ENCODE measurements around the gene SAP30BP.

SAP30BP gene

GRCh38 chr17:75722542-75723095 is 55.5 kb downstream of the SAP30BP start:
- no peak for DNase-seq

GRCh38 chr17:75723171-75723930 is 56.2 kb downstream of the SAP30BP start:
- no peak for DNase-seq

- DNase-seq, result no peak
Measured at GRCh38 chr17:75724016-75725003, 57.2 kb downstream of the SAP30BP start.

- DNase-seq, result no peak
Measured at GRCh38 chr17:75725504-75725903, 58.4 kb downstream of the SAP30BP start.

- no peak for DNase-seq
Measured at GRCh38 chr17:75727391-75727790, 60.3 kb downstream of the SAP30BP start.

GRCh38 chr17:75729351-75729750 is 62.2 kb downstream of the SAP30BP start:
- no peak for DNase-seq

GRCh38 chr17:75730065-75730464 is 62.9 kb downstream of the SAP30BP start:
- DNase-seq, result no peak

- DNase-seq, result no peak
Measured at GRCh38 chr17:75731086-75731715, 64.1 kb downstream of the SAP30BP start.

GRCh38 chr17:75731716-75732498 is 64.8 kb downstream of the SAP30BP start:
- no peak for DNase-seq

- no peak for DNase-seq
Measured at GRCh38 chr17:75733471-75733870, 66.3 kb downstream of the SAP30BP start.

GRCh38 chr17:75734674-75735294 is 67.6 kb downstream of the SAP30BP start:
- DNase-seq, result no peak

- no peak for DNase-seq
Measured at GRCh38 chr17:75736173-75736835, 69.2 kb downstream of the SAP30BP start.

- no peak for DNase-seq
Measured at GRCh38 chr17:75737133-75737962, 70.2 kb downstream of the SAP30BP start.

GRCh38 chr17:75738218-75738802 is 71.2 kb downstream of the SAP30BP start:
- peak; percentile 62 for DNase-seq

GRCh38 chr17:75739174-75739573 is 72.0 kb downstream of the SAP30BP start:
- DNase-seq, result no peak

- DNase-seq, result no peak
Measured at GRCh38 chr17:75739801-75740200, 72.7 kb downstream of the SAP30BP start.

GRCh38 chr17:75740215-75740614 is 73.1 kb downstream of the SAP30BP start:
- DNase-seq, result no peak

- DNase-seq, result no peak
Measured at GRCh38 chr17:75740631-75741077, 73.5 kb downstream of the SAP30BP start.

- no peak for DNase-seq
Measured at GRCh38 chr17:75742337-75742736, 75.2 kb downstream of the SAP30BP start.

Measured in stimulated activated CD4-positive, alpha-beta T cell treated with anti-CD3 and anti-CD28 coated beads, Interleukin-1b, Interleukin-23, amount 100 ng/mL, for 48 hours (primary cell).